Choroid plexus epithelial cell (primary cell): Measurements from ENCODE around the gene FAM83B.
"Not testable (repeated sequence)": the region's sequence is repeated elsewhere in the genome, so short reads cannot be mapped to it uniquely, and the experiment has no call there.

Experiments used
- DNase-seq: peaks from one replicate; pipeline ENCODE4 v3.0.0-alpha.2; 2010; ENCODE audit warnings: low read depth
- H3K4me3 ChIP-seq: 2 replicates; pipeline ENCODE4 v1.5.1; 2011; ENCODE audit warnings: low read depth, mild to moderate bottlenecking, control low read depth, low read length, moderate library complexity
- CTCF ChIP-seq: conservative IDR thresholded peaks from 2 replicates; pipeline ENCODE4 v1.5.1; 2011; ENCODE audit warnings: low read depth, mild to moderate bottlenecking, control low read depth, inconsistent platforms, low read length, moderate library complexity

FAM83B gene

GRCh38 chr6:54846243-54846856, at the start of gene FAM83B:
Gene FAM83B (plus strand): TSS chr6:54846771. CDS start chr6:54870247, 23,476 bp downstream.
- DNase-seq: no peak
- no peak for TF ChIP-seq CTCF
- H3K4me3 ChIP-seq: peak within 1 kb of the TSS; percentile 53

GRCh38 chr6:54796918-54797317, 49.7 kb upstream of the FAM83B start:
- not testable (repeated sequence) for DNase-seq, H3K4me3 ChIP-seq

- H3K4me3 ChIP-seq: no peak overlapping the region
- no peak for TF ChIP-seq CTCF
- no peak for DNase-seq
These were observed 46.4 kb upstream of the FAM83B start for GRCh38 chr6:54800050-54800600.

GRCh38 chr6:54801244-54801643, 45.3 kb upstream of the FAM83B start:
- no peak for TF ChIP-seq CTCF
- no peak overlapping the region for H3K4me3 ChIP-seq
- no peak for DNase-seq

- DNase-seq: peak; percentile 73
- no peak overlapping the region for H3K4me3 ChIP-seq
- no peak for TF ChIP-seq CTCF
These were observed 44.9 kb upstream of the FAM83B start for GRCh38 chr6:54801669-54802068.

GRCh38 chr6:54802775-54803634, 43.6 kb upstream of the FAM83B start:
- H3K4me3 ChIP-seq: no peak overlapping the region
- peak; percentile 71 for DNase-seq
- no peak for TF ChIP-seq CTCF

- DNase-seq: peak; percentile 56
- TF ChIP-seq CTCF: no peak
- no peak overlapping the region for H3K4me3 ChIP-seq
These were observed 41.5 kb upstream of the FAM83B start for GRCh38 chr6:54805077-54805476.
